DMS 273 (cell line): ENCODE measurements around the gene CYYR1.

ENCODE experiments used
- DNase-seq: peaks from one replicate; lab custom pipeline; 2025; ENCODE audit not compliant: unreplicated experiment; lab: John Stamatoyannopoulos, UW

The CYYR1 gene

GRCh38 chr21:26554365-26554764 is 18.7 kb downstream of the CYYR1 start:
- DNase-seq, result no peak

GRCh38 chr21:26553898-26554297 is 19.2 kb downstream of the CYYR1 start:
- no peak for DNase-seq

GRCh38 chr21:26550326-26550725 is 22.8 kb downstream of the CYYR1 start:
- no peak for DNase-seq

GRCh38 chr21:26546446-26547097 is 26.5 kb downstream of the CYYR1 start:
- no peak for DNase-seq

DNA sequence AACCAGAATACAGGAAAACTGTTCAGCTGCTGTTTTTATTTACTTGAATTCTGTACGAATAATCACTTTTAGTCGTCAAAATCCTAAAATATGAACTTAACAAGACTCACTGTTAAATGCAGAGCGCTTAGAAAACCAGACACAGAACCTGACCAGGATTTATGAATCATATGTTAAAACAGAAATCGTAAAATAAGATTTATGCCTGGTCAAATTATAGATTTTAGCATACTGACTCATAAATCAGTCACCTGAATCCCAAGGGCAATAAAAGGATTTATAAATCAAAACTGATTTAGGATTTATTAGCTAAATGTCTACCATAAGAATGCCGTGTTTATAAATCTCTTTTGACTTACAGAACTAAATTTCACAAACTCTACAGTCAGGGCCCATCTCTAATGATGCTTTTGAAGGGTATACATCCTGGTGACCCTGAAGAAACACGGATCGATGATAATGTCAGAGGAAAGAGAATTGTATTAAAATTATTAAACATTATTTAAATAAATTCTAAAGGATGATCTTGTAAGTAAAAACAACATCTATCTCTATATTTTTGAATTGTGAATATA is 28.8 kb downstream of the CYYR1 start:
- DNase-seq, result no peak

DNA sequence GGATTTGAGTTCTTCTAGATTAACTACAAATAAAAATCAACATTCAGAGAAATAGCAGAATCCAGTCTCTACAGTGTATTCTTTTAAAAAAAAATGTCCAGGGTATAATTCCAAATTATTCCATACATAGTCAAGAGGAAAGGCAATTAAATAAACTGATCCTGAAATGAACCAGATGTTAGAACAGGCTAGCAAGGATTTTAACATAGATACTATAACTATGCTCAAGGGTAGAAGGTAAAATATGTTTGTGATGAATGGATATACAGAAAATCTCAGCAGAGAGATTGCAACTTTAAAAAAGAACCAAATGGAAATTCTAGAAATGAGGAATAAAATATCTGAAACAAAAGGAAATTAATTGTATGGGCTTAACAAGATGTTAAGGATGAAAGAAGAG is 32.4 kb downstream of the CYYR1 start:
- DNase-seq, result no peak

- no peak for DNase-seq
Measured at GRCh38 chr21:26539566-26539965, 33.5 kb downstream of the CYYR1 start.

GRCh38 chr21:26534517-26534916 is 38.6 kb downstream of the CYYR1 start:
- no peak for DNase-seq

GRCh38 chr21:26532208-26532607 is 40.9 kb downstream of the CYYR1 start:
- no peak for DNase-seq

GRCh38 chr21:26529526-26529925 is 43.6 kb downstream of the CYYR1 start:
- DNase-seq, result no peak

DNA sequence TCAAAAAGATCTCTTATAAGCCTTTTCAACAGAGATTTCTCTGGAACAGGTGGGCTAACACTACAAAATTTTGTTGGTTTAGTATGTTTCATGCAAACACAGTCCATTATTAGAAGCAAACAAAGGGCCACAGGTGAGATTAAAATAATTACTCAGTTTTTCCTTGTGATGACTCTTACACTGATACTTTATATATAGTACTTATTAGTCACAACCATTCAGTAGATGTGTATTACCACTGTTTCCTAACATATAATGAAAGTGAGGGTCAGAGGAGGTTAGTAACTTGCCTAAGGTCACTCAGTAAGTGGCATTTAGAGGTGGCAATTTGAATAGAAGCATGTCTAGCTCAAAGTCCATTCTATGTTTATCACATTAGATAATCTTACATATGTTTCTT is 44.2 kb downstream of the CYYR1 start:
- no peak for DNase-seq

- DNase-seq, result no peak
Measured at GRCh38 chr21:26522704-26523103, 50.4 kb downstream of the CYYR1 start.

- DNase-seq, result peak; percentile 12
Measured at GRCh38 chr21:26519142-26519541, 53.9 kb downstream of the CYYR1 start.

GRCh38 chr21:26515257-26515656 is 57.8 kb downstream of the CYYR1 start:
- no peak for DNase-seq

- DNase-seq, result no peak
Measured at GRCh38 chr21:26513212-26513611, 59.9 kb downstream of the CYYR1 start.

DNA sequence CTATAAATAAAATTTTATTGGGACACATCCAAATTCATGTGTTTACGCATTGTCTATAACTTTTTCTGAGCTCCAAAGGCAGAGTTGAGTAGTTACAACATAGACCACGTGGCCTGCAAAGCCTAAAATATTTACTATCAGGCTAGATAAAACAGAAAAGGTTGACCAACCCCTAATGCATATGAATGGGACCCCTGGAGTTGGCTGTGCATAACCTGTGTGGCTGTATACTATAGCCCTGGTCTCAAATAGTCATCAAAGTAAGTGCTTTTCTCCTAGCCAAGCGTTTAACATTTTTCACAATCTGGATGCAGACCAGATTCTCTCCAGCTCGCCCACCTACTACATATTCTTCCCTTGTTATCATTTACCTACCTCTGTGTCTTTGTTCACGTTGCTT is 60.4 kb downstream of the CYYR1 start:
- DNase-seq, result no peak

DNA sequence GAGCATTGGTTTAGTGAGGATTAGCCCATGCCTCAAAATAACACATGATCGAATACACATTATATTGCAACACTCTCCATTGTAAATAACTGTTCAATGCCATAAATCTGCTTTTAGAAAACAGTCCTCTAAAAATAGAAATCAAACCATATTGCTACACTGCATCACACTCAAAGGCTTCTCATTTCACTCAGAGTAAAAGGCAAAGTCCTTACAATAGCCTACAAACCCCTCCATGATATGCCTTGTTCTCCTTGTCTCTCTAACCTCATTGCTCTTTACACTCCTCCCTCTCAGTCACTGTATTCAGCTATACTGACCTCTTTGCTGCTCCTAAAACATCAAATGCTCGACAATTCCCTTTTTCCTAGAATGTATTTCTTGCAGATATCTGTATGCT is 64.2 kb downstream of the CYYR1 start:
- DNase-seq, result no peak

GRCh38 chr21:26506956-26507355 is 66.1 kb downstream of the CYYR1 start:
- DNase-seq, result peak; percentile 51

- no peak for DNase-seq
Measured at GRCh38 chr21:26505211-26505610, 67.9 kb downstream of the CYYR1 start.

DNA sequence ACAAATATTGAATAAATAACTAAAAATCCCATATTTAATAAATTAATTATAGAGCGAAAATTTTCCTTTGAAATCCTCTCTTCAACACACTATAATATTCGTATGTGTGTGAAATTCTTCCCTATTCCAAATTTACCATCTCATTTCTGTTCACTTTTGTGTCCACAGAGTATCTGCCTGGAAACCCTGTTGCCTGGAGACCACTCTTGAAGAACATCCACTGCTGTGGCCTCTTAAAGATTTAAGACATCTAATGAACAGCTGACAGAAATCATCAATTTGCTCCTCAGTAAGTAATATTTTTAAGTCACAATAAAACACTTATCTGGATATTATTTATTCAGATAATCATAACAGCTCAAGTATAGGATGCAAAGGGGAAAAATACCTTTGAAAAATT is 69.7 kb downstream of the CYYR1 start:
- DNase-seq, result no peak

GRCh38 chr21:26501495-26502021 is 71.5 kb downstream of the CYYR1 start:
- no peak for DNase-seq

DNA sequence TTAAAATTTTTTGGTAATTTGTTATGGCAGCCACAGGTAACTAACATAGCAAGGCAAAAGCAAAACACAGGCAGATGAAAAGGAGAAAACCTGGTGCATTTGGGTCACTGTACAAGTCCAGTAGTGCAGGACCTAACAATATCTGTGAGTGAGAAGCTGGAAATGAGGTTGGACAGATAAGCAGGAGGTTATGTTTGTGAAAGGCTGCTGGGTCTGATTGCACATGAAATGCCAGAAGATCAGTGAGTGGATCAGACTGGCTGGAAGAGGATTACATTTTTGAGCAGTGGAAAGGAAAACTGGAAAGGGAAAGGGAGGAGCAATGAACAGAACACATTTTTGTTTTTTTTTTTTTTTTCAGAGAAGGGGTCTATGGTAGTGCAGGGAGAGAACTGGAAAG is 73.6 kb downstream of the CYYR1 start:
- no peak for DNase-seq

DNA sequence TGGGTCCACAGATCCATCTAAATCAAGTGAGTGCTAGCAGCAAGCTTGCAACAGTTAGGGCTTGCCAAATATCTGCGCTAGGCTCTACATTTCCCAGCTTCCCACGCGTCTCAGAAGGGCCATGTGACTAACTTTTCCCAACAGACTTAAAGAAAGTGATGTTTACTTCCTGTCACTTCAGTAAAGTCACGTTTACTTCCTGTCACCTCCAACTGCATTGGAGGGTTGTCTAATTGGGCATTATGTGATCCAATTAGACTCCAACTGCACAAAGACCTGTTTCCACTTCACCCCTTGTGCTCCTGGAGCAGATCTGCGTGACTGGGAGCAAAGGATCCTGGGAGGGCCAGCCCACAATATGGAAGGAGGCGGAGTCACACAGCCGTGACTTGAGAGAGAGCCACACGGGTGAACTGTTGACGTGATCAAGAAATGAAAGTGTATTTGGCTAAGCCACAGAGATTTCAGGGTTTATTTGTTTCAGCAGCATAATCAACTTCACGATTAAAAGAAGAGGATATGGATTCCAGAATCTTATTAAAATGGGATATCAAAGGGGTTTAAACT is 77.7 kb downstream of the CYYR1 start:
- DNase-seq, result no peak
